K562 (cell line): Measurements from ENCODE around the gene ZFR2. TPM values are rescaled to one million over a fixed set of nuclear protein-coding genes. Genes with fewer than 3 reads are reported as not detected.

ENCODE experiments used
- ATF2 ChIP-seq: sonication (generic); formaldehyde crosslinking; IDR thresholded peaks from 2 replicates; pipeline ENCODE4 v1.8.1; 2022; ENCODE audit warnings: missing genetic modification reagents
- FOXK2 ChIP-seq, 2 experiments: fragments of 450-650 bp; IDR thresholded peaks in 1 of 2; conservative IDR thresholded peaks in 1 of 2; 2 replicates each; pipeline ENCODE4 v1.6.1; 2016; ENCODE audit warnings: low read depth in 2 of 2, mild to moderate bottlenecking in 1 of 2
- GATAD2B ChIP-seq: fragments of 450-650 bp; IDR thresholded peaks from 2 replicates; pipeline ENCODE4 v1.6.1; 2017; ENCODE audit warnings: mild to moderate bottlenecking, borderline replicate concordance
- HMG20B ChIP-seq: fragments of 250-450 bp; sonication (Bioruptor Pico); IDR thresholded peaks from 2 replicates; pipeline ENCODE4 v1.5.0; 2021; ENCODE audit warnings: mild to moderate bottlenecking
- JUN ChIP-seq, 2 experiments: sonication (generic) in 1 of 2; formaldehyde crosslinking in 1 of 2; IDR thresholded peaks; 2 replicates each; pipeline versions ENCODE4 v1.6.1 to v1.8.0; 2012 to 2022; ENCODE audit warnings: borderline replicate concordance in 2 of 2, mild to moderate bottlenecking in 2 of 2, improper control_type of control experiment in 1 of 2, low read depth in 1 of 2, low read length in 1 of 2, missing genetic modification reagents in 1 of 2
- POLR2G ChIP-seq: fragments of 200-400 bp; formaldehyde crosslinking; IDR thresholded peaks from 2 replicates; pipeline ENCODE4 v1.6.1; 2017; ENCODE audit warnings: low read depth, mild to moderate bottlenecking, antibody characterized with exemption, low read length, moderate library complexity
- USF2 ChIP-seq: sonication (generic); formaldehyde crosslinking; IDR thresholded peaks from 2 replicates; pipeline ENCODE4 v1.5.0; 2020; ENCODE audit warnings: missing genetic modification reagents
- ZBTB33 ChIP-seq: sonication (generic); formaldehyde crosslinking; IDR thresholded peaks from 2 replicates; pipeline ENCODE4 v1.8.1; 2023; ENCODE audit warnings: mild to moderate bottlenecking, missing genetic modification reagents
- ZHX1 ChIP-seq: fragments of 150-350 bp; conservative IDR thresholded peaks from 2 replicates; pipeline ENCODE4 v1.6.1; 2014; ENCODE audit warnings: low read length
- polyA plus RNA-seq, 8 experiments: library from polyadenylated mRNA; depleted of rRNA in 4 of 8; stranded (reverse) in 5 of 8; unstranded in 3 of 8; fragments of >200 nt; fragmentation: Nextera tagmentation in 2 of 8; fragmentation: Illumina TruSeq in 1 of 8; extraction: Ambion mirVana in 2 of 8; extraction: Trizol in 1 of 8; gene quantifications; 2 replicates each; pipeline versions ENCODE4 v1.2.1 to v1.2.3, GENCODE V29; 2011 to 2014; ENCODE audit warnings: inconsistent platforms in 1 of 8, missing spikeins in 1 of 8
- total RNA-seq, 7 experiments: library from RNA; depleted of rRNA in 6 of 7; stranded (reverse); fragments of >200 nt in 6 of 7; fragmentation: Illumina TruSeq in 2 of 7; extraction: Trizol in 2 of 7; gene quantifications; 2 replicates each; pipeline versions ENCODE4 v1.2.1 to v1.2.3, GENCODE V29; 2011 to 2021; ENCODE audit warnings: low replicate concordance in 1 of 7
- TF ChIP-seq, protein P1 (sequence below): fragments of 250-450 bp; sonication (Bioruptor Pico); IDR thresholded peaks from 2 replicates; pipeline ENCODE4 v1.5.0; 2021; ENCODE audit warnings: mild to moderate bottlenecking, moderate library complexity
- TF ChIP-seq, protein P2 (sequence below), 2 experiments: fragments of 200-800 bp in 1 of 2; sonication (Bioruptor generic) in 1 of 2; sonication (generic) in 1 of 2; formaldehyde crosslinking in 1 of 2; IDR thresholded peaks in 1 of 2; conservative IDR thresholded peaks in 1 of 2; 2 replicates each; pipeline versions ENCODE4 v1.5.0 to v1.6.1; 2016 to 2020; ENCODE audit warnings: missing compliant biosample characterization in 1 of 2, missing genetic modification characterization in 1 of 2, missing genetic modification reagents in 1 of 2

ZFR2 gene
- total and polyA plus RNA-seq, 9 of the 15 experiments (the other 6 are each of a cell fraction or from before 2014, with no cell fraction given): 0.03 to 0.59 (median 0.07) TPM; not detected in 6

- TF ChIP-seq, protein P1, sequence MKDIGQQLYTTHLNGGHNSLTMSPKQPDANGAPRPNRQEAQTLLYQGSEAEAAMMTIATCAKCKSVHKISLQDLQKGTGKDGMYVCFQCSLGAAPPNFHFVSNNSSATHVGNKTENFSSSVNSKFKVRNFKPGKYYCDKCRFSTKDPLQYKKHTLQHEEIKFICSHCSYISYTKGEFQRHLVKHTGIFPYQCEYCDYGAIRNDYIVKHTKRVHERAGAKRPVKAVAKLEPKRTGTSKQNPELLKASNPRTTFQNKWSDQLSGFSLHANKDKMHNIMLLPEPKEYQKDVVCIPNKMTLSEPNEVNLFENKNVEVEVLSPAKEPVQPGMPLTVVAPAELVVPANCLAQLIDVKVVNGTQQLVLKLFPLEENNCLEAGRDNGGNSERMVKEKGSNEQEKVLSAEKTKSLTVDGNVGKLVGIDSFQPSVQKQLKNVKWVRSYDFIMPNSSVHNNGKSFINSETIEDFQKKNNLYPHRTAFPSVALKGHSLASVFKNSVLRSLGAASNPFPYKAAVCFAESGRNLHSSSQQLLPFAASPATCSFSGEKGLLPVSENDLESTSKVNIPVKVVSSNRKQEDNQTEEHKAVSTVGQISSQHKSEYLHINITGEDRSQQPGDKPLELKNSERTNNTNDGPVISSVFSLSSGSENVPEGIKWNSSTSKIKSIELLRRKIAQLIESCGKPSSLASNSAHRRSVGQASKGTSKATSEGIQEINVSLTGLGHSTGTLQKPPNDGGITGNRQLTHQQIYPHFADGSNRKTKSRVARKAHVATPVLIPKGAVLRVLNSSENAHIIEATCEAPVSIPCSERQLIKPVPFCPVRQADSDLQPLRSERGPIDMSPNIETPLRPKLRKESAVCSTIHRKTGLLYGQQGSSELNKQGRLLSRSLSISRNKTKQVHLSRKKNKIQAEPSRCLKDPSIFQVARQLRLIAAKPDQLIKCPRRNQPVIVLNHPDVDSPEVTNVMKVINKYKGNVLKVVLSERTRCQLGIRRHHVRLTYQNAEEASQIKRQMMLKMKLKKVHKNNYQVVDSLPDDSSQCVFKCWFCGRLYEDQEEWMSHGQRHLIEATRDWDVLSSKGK (CRISPR knock-in tag): no peak
- TF ChIP-seq JUN (IDR thresholded peaks at IDR 0.05; ENCODE audit: borderline replicate concordance, low read depth, low read length) (no peak), JUN (CRISPR knock-in tag; IDR thresholded peaks at IDR 0.05; ENCODE audit: borderline replicate concordance) (no peak), HMG20B (CRISPR knock-in tag) (no peak), USF2 (CRISPR knock-in tag) (peak; percentile 59), ZHX1 (no peak), POLR2G (peak; percentile 60), ZBTB33 (CRISPR knock-in tag) (peak; percentile 23; the same call in 1 of the 2 replicates), FOXK2 (conservative IDR thresholded peaks at IDR 0.05 in 1 of 2, IDR thresholded peaks at IDR 0.05 in 1 of 2; ENCODE audit: low read depth in 2 of 2) (no peak), GATAD2B (no peak), ATF2 (CRISPR knock-in tag) (no peak)
- TF ChIP-seq, protein P2, sequence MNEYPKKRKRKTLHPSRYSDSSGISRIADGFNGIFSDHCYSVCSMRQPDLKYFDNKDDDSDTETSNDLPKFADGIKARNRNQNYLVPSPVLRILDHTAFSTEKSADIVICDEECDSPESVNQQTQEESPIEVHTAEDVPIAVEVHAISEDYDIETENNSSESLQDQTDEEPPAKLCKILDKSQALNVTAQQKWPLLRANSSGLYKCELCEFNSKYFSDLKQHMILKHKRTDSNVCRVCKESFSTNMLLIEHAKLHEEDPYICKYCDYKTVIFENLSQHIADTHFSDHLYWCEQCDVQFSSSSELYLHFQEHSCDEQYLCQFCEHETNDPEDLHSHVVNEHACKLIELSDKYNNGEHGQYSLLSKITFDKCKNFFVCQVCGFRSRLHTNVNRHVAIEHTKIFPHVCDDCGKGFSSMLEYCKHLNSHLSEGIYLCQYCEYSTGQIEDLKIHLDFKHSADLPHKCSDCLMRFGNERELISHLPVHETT (CRISPR knock-in tag; conservative IDR thresholded peaks at IDR 0.05 in 1 of 2, IDR thresholded peaks at IDR 0.05 in 1 of 2): no peak
Measured at GRCh38 chr19:3778899-3779723, 89.7 kb downstream of the ZFR2 start (continued).
